HepG2 (cell line): ENCODE measurements around the gene UBXN6. TPM values are rescaled to one million over a fixed set of nuclear protein-coding genes. Genes with fewer than 3 reads are reported as not detected.

ENCODE experiments used
- ARID2 ChIP-seq: sonication (generic); formaldehyde crosslinking; IDR thresholded peaks from 2 replicates; pipeline ENCODE4 v1.8.1; 2022; ENCODE audit warnings: mild to moderate bottlenecking, missing genetic modification reagents, borderline replicate concordance
- DRAP1 ChIP-seq: IDR thresholded peaks from 2 replicates; pipeline ENCODE4 v1.6.1; 2016; ENCODE audit warnings: missing genetic modification reagents, missing compliant biosample characterization
- ONECUT2 ChIP-seq: sonication (generic); formaldehyde crosslinking; IDR thresholded peaks from 2 replicates; pipeline ENCODE4 v1.4.0; 2020; ENCODE audit warnings: missing genetic modification reagents
- PRDM15 ChIP-seq: sonication (generic); formaldehyde crosslinking; IDR thresholded peaks from 2 replicates; pipeline ENCODE4 v1.4.0; 2020; ENCODE audit warnings: missing genetic modification reagents
- SP140L ChIP-seq: sonication (generic); formaldehyde crosslinking; IDR thresholded peaks from 2 replicates; pipeline ENCODE4 v1.4.0; 2020; ENCODE audit warnings: missing genetic modification reagents, borderline replicate concordance
- TBX2 ChIP-seq: sonication (generic); formaldehyde crosslinking; IDR thresholded peaks from 2 replicates; pipeline ENCODE4 v1.5.0; 2020; ENCODE audit warnings: missing genetic modification reagents, mild to moderate bottlenecking, borderline replicate concordance
- ZBTB44 ChIP-seq: sonication (generic); formaldehyde crosslinking; IDR thresholded peaks from 2 replicates; pipeline ENCODE4 v1.4.0; 2020; ENCODE audit warnings: missing genetic modification reagents
- ZNF562 ChIP-seq: sonication (generic); formaldehyde crosslinking; IDR thresholded peaks from 2 replicates; pipeline ENCODE4 v1.8.0; 2022; ENCODE audit warnings: missing genetic modification reagents, borderline replicate concordance
- polyA plus RNA-seq, 8 experiments: library from polyadenylated mRNA; depleted of rRNA in 3 of 8; stranded (reverse) in 7 of 8; unstranded in 1 of 8; fragments of >200 nt; fragmentation: Illumina TruSeq in 4 of 8; extraction: Trizol in 4 of 8; gene quantifications; 2 replicates each; pipeline versions ENCODE4 v1.2.1 to v1.2.3, GENCODE V29; 2011 to 2016; ENCODE audit warnings: low read depth in 4 of 8, missing spikeins in 1 of 8, mixed read lengths in 1 of 8; ENCODE audit not compliant: insufficient read depth in 1 of 8
- total RNA-seq, 5 experiments: library from RNA; depleted of rRNA; stranded (reverse); fragments of >200 nt; fragmentation: Illumina TruSeq; extraction: Trizol; gene quantifications; 2 replicates each; pipeline ENCODE4 v1.2.3, GENCODE V29; 2016; ENCODE audit warnings: low read depth in 1 of 5
- TF ChIP-seq, protein P1 (sequence below): IDR thresholded peaks from 2 replicates; pipeline ENCODE4 v1.6.1; 2012; ENCODE audit warnings: low read length, improper control_type of control experiment
- TF ChIP-seq, protein P2 (sequence below): sonication (generic); formaldehyde crosslinking; IDR thresholded peaks from 2 replicates; pipeline ENCODE4 v1.4.0; 2020; ENCODE audit warnings: mild to moderate bottlenecking, missing genetic modification reagents

The UBXN6 gene
- total and polyA plus RNA-seq, 2 of the 13 experiments (the other 11 are each of a cell fraction or from before 2014, with no cell fraction given) = 34.9 to 35.5 TPM

DNA sequence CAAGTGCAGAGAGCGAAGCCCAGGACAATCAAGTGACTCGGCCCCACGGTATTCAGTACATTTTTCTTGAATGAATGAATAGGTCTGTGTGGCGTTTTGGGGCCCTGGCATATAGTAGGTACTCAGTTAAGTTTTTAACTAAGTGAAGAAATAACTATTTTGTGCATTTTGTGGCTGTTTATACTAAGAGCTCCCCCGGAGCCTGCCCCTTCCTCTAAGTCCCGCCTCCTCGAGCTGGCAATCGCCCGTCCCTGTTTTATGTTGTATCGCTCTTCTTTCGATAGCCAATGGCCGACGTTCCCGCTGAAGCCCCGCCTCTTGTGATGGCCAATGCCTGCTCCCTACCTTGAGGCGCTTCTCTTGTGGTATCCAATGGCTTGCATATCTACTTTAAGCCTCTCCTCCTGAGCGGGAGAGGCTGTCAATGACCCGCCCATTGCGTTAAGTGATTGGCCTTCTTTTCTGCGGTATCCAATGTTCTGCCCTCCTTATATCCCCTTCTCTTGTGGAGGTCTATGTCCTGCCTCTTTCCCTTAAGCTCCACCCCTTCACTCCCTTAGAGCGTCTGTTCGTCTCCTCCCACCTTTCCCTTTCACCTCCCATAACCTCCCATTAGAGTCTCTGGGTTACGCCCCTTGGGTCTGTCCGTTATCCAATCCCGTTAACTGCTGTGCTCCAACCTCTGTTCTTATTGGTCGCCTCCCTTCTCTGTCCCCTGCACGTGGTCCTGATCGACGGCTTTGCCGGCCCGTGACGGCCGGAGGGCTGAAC lies 14.0 kb upstream of the UBXN6 start (continued):
- no peak for TF ChIP-seq PRDM15 (CRISPR knock-in tag)
- TF ChIP-seq, protein P1, sequence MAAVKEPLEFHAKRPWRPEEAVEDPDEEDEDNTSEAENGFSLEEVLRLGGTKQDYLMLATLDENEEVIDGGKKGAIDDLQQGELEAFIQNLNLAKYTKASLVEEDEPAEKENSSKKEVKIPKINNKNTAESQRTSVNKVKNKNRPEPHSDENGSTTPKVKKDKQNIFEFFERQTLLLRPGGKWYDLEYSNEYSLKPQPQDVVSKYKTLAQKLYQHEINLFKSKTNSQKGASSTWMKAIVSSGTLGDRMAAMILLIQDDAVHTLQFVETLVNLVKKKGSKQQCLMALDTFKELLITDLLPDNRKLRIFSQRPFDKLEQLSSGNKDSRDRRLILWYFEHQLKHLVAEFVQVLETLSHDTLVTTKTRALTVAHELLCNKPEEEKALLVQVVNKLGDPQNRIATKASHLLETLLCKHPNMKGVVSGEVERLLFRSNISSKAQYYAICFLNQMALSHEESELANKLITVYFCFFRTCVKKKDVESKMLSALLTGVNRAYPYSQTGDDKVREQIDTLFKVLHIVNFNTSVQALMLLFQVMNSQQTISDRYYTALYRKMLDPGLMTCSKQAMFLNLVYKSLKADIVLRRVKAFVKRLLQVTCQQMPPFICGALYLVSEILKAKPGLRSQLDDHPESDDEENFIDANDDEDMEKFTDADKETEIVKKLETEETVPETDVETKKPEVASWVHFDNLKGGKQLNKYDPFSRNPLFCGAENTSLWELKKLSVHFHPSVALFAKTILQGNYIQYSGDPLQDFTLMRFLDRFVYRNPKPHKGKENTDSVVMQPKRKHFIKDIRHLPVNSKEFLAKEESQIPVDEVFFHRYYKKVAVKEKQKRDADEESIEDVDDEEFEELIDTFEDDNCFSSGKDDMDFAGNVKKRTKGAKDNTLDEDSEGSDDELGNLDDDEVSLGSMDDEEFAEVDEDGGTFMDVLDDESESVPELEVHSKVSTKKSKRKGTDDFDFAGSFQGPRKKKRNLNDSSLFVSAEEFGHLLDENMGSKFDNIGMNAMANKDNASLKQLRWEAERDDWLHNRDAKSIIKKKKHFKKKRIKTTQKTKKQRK = peak; percentile 84
- TF ChIP-seq ARID2 = no peak
- TF ChIP-seq DRAP1 (CRISPR knock-in tag) = peak; percentile 93
- no peak for TF ChIP-seq ONECUT2 (CRISPR knock-in tag)
- no peak for TF ChIP-seq SP140L
- no peak for TF ChIP-seq ZNF562 (CRISPR knock-in tag)
- TF ChIP-seq, protein P2, sequence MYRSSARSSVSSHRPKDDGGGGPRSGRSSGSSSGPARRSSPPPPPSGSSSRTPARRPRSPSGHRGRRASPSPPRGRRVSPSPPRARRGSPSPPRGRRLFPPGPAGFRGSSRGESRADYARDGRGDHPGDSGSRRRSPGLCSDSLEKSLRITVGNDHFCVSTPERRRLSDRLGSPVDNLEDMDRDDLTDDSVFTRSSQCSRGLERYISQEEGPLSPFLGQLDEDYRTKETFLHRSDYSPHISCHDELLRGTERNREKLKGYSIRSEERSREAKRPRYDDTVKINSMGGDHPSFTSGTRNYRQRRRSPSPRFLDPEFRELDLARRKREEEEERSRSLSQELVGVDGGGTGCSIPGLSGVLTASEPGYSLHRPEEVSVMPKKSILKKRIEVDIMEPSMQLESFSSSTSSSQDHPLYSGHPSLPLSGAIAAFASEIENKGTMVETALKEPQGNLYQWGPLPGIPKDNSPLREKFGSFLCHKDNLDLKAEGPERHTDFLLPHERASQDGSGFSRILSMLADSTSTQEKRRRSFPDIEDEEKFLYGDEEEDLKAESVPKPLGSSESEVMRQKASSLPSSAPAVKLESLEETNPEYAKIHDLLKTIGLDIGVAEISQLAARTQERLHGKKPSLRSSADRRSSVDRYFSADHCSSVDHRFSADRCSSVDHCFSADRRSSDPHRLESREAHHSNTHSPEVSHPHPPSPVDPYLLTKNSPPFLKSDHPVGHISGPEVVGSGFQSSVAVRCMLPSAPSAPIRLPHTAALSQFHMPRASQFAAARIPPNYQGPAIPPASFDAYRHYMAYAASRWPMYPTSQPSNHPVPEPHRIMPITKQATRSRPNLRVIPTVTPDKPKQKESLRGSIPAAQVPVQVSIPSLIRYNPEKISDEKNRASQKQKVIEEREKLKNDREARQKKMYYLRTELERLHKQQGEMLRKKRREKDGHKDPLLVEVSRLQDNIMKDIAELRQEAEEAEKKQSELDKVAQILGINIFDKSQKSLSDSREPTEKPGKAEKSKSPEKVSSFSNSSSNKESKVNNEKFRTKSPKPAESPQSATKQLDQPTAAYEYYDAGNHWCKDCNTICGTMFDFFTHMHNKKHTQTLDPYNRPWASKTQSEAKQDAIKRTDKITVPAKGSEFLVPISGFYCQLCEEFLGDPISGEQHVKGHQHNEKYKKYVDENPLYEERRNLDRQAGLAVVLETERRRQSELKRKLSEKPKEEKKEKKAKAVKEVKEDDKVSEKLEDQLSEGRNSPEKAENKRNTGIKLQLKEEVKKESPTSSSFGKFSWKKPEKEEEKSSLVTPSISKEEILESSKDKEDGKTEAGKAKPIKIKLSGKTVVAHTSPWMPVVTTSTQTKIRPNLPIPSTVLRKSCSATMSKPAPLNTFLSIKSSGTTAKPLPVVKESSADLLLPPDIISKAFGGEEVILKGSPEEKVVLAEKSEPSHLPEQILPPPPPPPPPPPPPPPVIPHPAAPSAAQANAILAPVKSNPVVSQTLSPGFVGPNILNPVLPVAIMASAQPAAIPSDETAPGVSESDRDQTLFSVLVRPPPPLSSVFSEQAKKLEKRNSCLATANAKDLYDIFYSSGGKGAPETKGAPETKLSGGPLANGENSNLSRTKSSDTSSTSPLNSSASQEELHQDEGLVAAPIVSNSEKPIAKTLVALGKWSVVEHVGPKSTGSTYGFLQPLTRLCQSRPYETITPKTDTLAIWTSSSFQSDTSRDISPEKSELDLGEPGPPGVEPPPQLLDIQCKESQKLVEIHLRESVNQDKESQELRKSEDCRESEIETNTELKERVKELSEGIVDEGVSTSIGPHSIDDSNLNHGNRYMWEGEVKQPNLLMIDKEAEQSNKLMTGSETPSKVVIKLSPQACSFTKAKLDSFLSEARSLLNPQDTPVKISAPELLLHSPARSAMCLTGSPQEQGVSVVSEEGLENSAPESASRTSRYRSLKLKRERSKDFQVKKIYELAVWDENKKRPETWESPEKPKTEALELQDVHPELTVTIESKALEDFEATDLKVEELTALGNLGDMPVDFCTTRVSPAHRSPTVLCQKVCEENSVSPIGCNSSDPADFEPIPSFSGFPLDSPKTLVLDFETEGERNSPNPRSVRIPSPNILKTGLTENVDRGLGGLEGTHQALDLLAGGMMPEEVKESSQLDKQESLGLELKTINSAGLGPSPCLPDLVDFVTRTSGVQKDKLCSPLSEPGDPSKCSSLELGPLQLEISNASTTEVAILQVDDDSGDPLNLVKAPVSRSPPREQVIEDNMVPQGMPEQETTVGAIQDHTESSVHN (CRISPR knock-in tag) = no peak
- no peak for TF ChIP-seq ZBTB44 (CRISPR knock-in tag)
- TF ChIP-seq TBX2 (CRISPR knock-in tag) = peak; percentile 44; the same call in 1 of the 2 replicates
